ENCODE data around the gene TTL. TPM values are rescaled to one million over a fixed set of nuclear protein-coding genes. Genes with fewer than 3 reads are reported as not detected.

The TTL gene
- total and polyA plus RNA-seq, 2 of the 13 experiments (the other 11 are each of a cell fraction or from before 2014, with no cell fraction given) = 19.0 to 59.8 TPM

GRCh38 chr2:112542123-112542983 lies 60.4 kb downstream of the TTL start, which contains the start of gene POLR1B (continued):
- TF ChIP-seq ZBTB37 (CRISPR knock-in tag; IDR thresholded peaks at IDR 0.05) = 0 out of 2 replicates have a peak, but pooled peaks have one; percentile 75
- TF ChIP-seq, protein P1, sequence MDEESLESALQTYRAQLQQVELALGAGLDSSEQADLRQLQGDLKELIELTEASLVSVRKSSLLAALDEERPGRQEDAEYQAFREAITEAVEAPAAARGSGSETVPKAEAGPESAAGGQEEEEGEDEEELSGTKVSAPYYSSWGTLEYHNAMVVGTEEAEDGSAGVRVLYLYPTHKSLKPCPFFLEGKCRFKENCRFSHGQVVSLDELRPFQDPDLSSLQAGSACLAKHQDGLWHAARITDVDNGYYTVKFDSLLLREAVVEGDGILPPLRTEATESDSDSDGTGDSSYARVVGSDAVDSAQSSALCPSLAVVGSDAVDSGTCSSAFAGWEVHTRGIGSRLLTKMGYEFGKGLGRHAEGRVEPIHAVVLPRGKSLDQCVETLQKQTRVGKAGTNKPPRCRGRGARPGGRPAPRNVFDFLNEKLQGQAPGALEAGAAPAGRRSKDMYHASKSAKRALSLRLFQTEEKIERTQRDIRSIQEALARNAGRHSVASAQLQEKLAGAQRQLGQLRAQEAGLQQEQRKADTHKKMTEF (CRISPR knock-in tag; IDR thresholded peaks at IDR 0.05) = peak; percentile 90
- TF ChIP-seq PAX8 (CRISPR knock-in tag; IDR thresholded peaks at IDR 0.05; ENCODE audit: borderline replicate concordance) = peak; percentile 69; the same call in 1 of the 2 replicates
- TF ChIP-seq ZNF180 (CRISPR knock-in tag; IDR thresholded peaks at IDR 0.05; ENCODE audit: borderline replicate concordance, low read depth) = peak; percentile 86; the same call in 1 of the 2 replicates
- peak; percentile 76 for TF ChIP-seq IKZF4 (CRISPR knock-in tag; IDR thresholded peaks at IDR 0.05; ENCODE audit: borderline replicate concordance, low read depth, not compliant biosample characterization)
- no peak for TF ChIP-seq CHD4 (IDR thresholded peaks at IDR 0.05; ENCODE audit: borderline replicate concordance, low read length)
- no peak for TF ChIP-seq AHDC1 (CRISPR knock-in tag; IDR thresholded peaks at IDR 0.05; ENCODE audit: borderline replicate concordance)
- TF ChIP-seq TEAD3 (CRISPR knock-in tag; optimal IDR thresholded peaks at IDR 0.05; ENCODE audit: borderline replicate concordance) = peak; percentile 66
- TF ChIP-seq POGZ (CRISPR knock-in tag; IDR thresholded peaks at IDR 0.05) = peak; percentile 95
- no peak for TF ChIP-seq MATR3 (CRISPR knock-in tag; IDR thresholded peaks at IDR 0.05)
- TF ChIP-seq DR1 (CRISPR knock-in tag; IDR thresholded peaks at IDR 0.05) = peak; percentile 62; the same call in 1 of the 2 replicates
- 0 out of 2 replicates have a peak, but pooled peaks have one; percentile 86 for TF ChIP-seq ZNF33A (CRISPR knock-in tag; IDR thresholded peaks at IDR 0.05; ENCODE audit: borderline replicate concordance)
- no peak; the same call in 1 of the 2 replicates for TF ChIP-seq ZHX1 (CRISPR knock-in tag; IDR thresholded peaks at IDR 0.05; ENCODE audit: low read depth)
- peak; percentile 82 for TF ChIP-seq HDAC2 (CRISPR knock-in tag; IDR thresholded peaks at IDR 0.05)
- peak; percentile 12 for TF ChIP-seq NR2F6 (IDR thresholded peaks at IDR 0.05)
- TF ChIP-seq NR2F6 (CRISPR knock-in tag; IDR thresholded peaks at IDR 0.05) = peak; percentile 84
- peak; percentile 96 for TF ChIP-seq NR2C2 (CRISPR knock-in tag; IDR thresholded peaks at IDR 0.05; ENCODE audit: borderline replicate concordance)
